Mucosa of descending colon (tissue), 3 donors: Measurements from ENCODE around the gene SAE1. TPM values are rescaled to one million over a fixed set of nuclear protein-coding genes. Genes with fewer than 3 reads are reported as not detected.

ENCODE experiments used
- ATAC-seq: fragments of 200-7000 bp; cut with Tn5 transposase; one replicate; pipeline ENCODE4 v1.9.1; 2020; ENCODE audit warnings: mild to moderate bottlenecking, moderate library complexity
- DNase-seq, 3 donors: peaks; one replicate each; pipeline ENCODE4 v3.0.0-alpha.2; 2020
- H3K36me3 ChIP-seq: fragments of 200-600 bp; one replicate; pipeline ENCODE4 v1.8.0; 2021; ENCODE audit warnings: low read depth, mild to moderate bottlenecking
- H3K4me1 ChIP-seq: fragments of 200-600 bp; one replicate; pipeline ENCODE4 v1.8.0; 2021; ENCODE audit warnings: low read depth, mild to moderate bottlenecking
- H3K4me3 ChIP-seq: fragments of 200-600 bp; one replicate; pipeline ENCODE4 v1.8.0; 2021; ENCODE audit warnings: mild to moderate bottlenecking
- H3K9me3 ChIP-seq: fragments of 200-600 bp; one replicate; pipeline ENCODE4 v1.8.0; 2021; ENCODE audit warnings: mild to moderate bottlenecking
- intact Hi-C, 2 donors: fragments of 100-400 bp; cut with DNase I in 1 of 2; cut with micrococcal nuclease in 1 of 2; formaldehyde crosslinking; loops; one replicate each; pipeline versions ENCODE4 v1.11.0 to v1.11.1; 2022; cut with DNase I, micrococcal nuclease
- total RNA-seq, 3 donors: library from RNA; stranded (reverse); fragmentation: NEBNext Ultra II Directional in 2 of 3; extraction: Animal tissue kit (Norgen Biotek cat#: 25700) in 2 of 3; gene quantifications; one replicate each; pipeline versions ENCODE4 v1.2.1 to v1.2.4, GENCODE V29; 2021 to 2023
- TF ChIP-seq, protein P1 (sequence below): fragments of 200-600 bp; IDR thresholded peaks from one replicate; pipeline ENCODE4 v1.8.0; 2022; ENCODE audit warnings: antibody characterized with exemption, mild to moderate bottlenecking
- donor health status: DM: no; HTN: no; CAD: no; lungs with moderate emphysema.
- donor health status: DM: no; HTN: no; CAD: no.
- donor health status: DM: no; HTN: yes; CAD: no.

SAE1 gene
- total RNA-seq, 3 donors from 2014 or later: 41.7 to 133 (median 66.4) TPM

DNA sequence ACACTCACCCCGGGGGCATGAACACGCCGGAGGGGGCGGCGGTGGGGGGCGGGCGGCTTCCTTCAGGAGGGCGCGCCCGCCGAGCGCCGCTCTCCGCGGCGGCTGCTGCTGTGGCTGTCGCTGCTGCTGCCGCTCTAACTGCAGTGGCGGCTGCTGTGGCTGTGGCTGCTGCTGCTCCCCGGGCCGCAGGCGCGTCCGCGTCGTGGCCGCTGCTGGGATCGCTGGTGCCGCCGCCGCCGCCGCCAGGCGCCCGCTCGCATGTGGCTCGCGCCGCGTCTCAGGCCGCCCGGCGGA lies 100.2 kb downstream of the SAE1 start, which contains the start of gene BBC3:
BBC3 (minus strand) TSS at position 279 of the 294 bp plus-strand sequence. CDS start 2,768 bp downstream, outside the sequence.
- Histone ChIP-seq H3K4me1 (peaks cover 30% of the 10 kb centered on the region), H3K9me3 (no peaks in the 10 kb centered on the region)
- intact Hi-C loops: no loop called here

DNA sequence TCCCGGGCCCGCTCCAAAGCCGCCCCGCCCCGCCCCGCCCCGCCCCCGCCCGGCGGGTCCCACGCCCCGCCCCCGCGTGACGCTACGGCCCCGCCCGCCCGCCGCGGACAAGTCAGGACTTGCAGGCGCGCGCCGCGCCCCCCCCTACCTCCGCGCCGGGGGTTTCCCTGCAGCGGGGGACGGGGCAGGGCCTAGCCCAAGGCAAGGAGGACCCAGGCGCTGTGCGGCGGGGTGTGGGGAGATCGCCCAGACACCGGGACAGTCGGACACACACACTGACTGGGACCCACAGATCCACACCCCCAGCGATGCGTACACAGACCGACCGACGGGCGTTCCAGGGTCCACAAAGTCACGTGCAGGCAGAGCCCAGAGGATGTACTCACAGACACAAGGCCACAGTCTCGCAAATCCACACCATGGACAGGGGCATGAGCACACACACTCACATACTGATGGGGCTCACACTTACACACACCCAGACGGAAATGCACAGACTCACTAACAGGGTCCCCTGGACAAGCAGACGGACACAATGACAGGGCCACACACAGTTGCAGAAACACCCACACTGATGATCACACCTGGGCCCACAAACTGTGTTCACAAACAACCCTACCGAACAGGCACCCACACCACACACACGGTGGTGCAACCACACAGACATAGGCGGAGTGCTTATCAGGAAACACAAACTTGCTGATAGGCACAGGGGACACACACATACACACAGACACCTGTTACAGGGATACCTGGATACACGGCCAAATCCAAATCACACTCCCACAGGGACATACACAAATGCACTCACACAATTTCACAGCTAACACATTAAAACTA lies 100.8 kb downstream of the SAE1 start:
- peak overlapping the region; percentile 77 for H3K4me3 ChIP-seq
- peaks cover 30% of the 10 kb centered on the region for H3K4me1 ChIP-seq
- DNase-seq: peak; percentile 95 to 96 (median 96)
- TF ChIP-seq, protein P1, sequence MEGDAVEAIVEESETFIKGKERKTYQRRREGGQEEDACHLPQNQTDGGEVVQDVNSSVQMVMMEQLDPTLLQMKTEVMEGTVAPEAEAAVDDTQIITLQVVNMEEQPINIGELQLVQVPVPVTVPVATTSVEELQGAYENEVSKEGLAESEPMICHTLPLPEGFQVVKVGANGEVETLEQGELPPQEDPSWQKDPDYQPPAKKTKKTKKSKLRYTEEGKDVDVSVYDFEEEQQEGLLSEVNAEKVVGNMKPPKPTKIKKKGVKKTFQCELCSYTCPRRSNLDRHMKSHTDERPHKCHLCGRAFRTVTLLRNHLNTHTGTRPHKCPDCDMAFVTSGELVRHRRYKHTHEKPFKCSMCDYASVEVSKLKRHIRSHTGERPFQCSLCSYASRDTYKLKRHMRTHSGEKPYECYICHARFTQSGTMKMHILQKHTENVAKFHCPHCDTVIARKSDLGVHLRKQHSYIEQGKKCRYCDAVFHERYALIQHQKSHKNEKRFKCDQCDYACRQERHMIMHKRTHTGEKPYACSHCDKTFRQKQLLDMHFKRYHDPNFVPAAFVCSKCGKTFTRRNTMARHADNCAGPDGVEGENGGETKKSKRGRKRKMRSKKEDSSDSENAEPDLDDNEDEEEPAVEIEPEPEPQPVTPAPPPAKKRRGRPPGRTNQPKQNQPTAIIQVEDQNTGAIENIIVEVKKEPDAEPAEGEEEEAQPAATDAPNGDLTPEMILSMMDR: no peak
- peak; percentile 61 for ATAC-seq
- H3K36me3 ChIP-seq: no peaks in the 10 kb centered on the region
- intact Hi-C loops: no loop called here
- H3K9me3 ChIP-seq: no peaks in the 10 kb centered on the region

More for the DNA sequence above, 100.2 kb downstream of the SAE1 start, which contains the start of gene BBC3:
- Histone ChIP-seq H3K4me3 (peak within 1 kb of the TSS; percentile 77), H3K36me3 (no peaks in the 10 kb centered on the region)
- ATAC-seq (no peak), DNase-seq (no peak)
- TF ChIP-seq, protein P1: no peak

DNA sequence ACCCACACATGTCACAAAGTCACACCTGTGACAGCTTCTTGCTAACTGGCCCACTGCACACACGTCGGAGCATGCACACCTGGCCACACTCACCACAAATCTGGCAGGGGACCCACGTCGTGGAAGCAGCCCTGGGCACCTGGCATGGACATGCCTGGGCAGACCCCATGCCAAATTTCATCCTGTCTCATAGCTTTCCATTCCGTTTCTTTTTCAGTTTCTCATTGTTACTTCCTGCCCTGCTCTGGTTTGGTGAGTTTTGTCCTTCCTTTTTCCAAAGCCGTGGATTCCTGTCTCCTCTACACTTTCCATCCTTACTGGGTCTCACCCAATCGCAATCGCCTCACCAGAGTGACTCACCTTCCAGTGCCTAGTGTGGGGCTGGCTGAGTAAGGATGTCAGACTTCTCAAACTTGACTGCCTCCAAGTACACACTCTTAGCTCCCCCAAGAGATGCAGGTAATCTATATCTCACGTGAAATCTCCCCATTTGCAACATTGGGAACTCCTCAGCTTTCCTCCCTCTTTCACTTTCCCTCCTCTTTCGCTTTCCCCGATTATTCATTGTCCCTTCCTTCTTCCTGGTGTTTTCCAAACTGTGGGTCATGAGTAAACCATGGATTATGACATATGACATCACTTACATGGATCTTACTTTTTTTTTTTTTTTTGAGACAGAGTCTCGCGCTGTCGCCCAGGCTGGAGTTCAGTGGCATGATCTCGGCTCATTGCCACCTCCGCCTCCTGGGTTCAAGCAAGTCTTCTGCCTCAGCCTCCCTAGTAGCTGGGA lies 102.0 kb downstream of the SAE1 start:
- ATAC-seq (peak; percentile 50), DNase-seq (peak; percentile 58 to 75 (median 71))
- H3K4me3 ChIP-seq: peak overlapping the region; percentile 18
- H3K4me1 ChIP-seq: peaks cover 18% of the 10 kb centered on the region
- H3K36me3 ChIP-seq: no peaks in the 10 kb centered on the region
- no peaks in the 10 kb centered on the region for H3K9me3 ChIP-seq
- intact Hi-C loops: no loop called here
- TF ChIP-seq, protein P1: no peak

DNA sequence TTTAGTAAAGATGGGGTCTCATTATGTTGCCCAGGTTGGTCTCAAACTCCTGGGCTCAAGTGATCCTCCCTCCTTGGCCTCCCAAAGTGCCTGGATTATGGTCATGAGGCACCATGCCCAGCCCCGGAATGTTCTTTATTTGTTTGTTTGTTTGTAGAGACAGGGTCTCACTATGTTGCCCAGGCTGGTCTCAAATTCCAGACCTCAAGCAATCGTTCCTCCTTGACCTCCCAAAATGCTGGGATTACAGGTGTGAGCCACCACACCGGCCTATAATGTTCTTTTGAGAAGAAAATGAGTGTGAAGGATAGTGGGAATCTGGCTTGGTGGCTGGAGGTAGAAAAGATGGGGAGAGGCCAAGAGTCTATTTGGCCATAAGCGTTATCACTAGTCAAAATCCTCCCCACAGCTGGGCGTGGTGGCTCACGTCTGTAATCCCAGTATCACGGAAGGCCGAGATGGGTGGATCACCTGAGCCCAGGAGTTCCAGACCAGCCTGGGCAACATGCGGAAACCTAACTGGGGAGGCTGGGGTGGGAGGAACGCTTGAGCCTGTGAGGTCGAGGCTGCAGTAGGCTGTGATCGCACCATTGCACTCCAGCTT lies 105.5 kb downstream of the SAE1 start:
- peaks cover 27% of the 10 kb centered on the region for H3K4me1 ChIP-seq
- no peaks in the 10 kb centered on the region for H3K36me3 ChIP-seq
- H3K4me3 ChIP-seq: no peak overlapping the region
- intact Hi-C loops: no loop called here
- DNase-seq (no peak), ATAC-seq (no peak)
- TF ChIP-seq, protein P1: no peak
- H3K9me3 ChIP-seq: no peaks in the 10 kb centered on the region

DNA sequence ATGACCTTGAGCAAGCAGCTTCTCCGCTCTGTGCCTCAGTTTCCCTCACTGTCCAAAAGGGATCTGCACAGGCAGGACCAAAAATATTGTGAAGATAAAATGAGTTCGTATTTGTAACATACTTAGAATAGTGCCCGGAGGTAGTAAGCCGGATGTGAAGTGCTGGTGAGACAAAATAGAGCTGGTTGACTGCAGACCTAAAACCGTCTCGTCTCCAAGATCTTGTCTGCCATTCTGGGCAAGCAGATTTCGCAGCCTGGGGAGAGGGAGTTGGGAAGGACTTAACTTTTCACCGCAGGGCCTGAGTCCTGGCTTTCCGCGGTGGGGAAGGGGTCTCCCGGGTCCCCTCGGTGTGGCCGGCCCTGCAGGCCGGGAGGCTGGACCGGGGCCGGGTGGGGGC lies 108.5 kb downstream of the SAE1 start:
- Histone ChIP-seq H3K4me1 (peaks cover 30% of the 10 kb centered on the region), H3K4me3 (no peak overlapping the region), H3K36me3 (no peaks in the 10 kb centered on the region), H3K9me3 (no peaks in the 10 kb centered on the region)
- TF ChIP-seq, protein P1: no peak
- no peak for DNase-seq
- no peak for ATAC-seq
- intact Hi-C loops: no loop called here
